Ishikawa (cell line): ENCODE measurements around the gene ADCY1.

Experiments
- CEBPB ChIP-seq: IDR thresholded peaks from 2 replicates; pipeline ENCODE4 v1.6.1; 2012
- CREB1 ChIP-seq: IDR thresholded peaks from 2 replicates; pipeline ENCODE4 v1.6.1; 2012; ENCODE audit warnings: low read depth
- EGR1 ChIP-seq: IDR thresholded peaks from 2 replicates; pipeline ENCODE4 v1.6.1; 2012
- EP300 ChIP-seq: IDR thresholded peaks from 2 replicates; pipeline ENCODE4 v1.6.1; 2012; ENCODE audit warnings: borderline replicate concordance
- FOXM1 ChIP-seq: IDR thresholded peaks from 2 replicates; pipeline ENCODE4 v1.6.1; 2012; ENCODE audit warnings: low read depth, borderline replicate concordance
- NFIC ChIP-seq: IDR thresholded peaks from 2 replicates; pipeline ENCODE4 v1.6.1; 2012
- RAD21 ChIP-seq: IDR thresholded peaks from 2 replicates; pipeline ENCODE4 v1.6.1; 2012; ENCODE audit warnings: low read depth
- TAF1 ChIP-seq: IDR thresholded peaks from 2 replicates; pipeline ENCODE4 v1.6.1; 2012; ENCODE audit warnings: low read depth, mild to moderate bottlenecking
- TCF12 ChIP-seq: IDR thresholded peaks from 2 replicates; pipeline ENCODE4 v1.6.1; 2012; ENCODE audit warnings: low read depth
- TEAD4 ChIP-seq: IDR thresholded peaks from 2 replicates; pipeline ENCODE4 v1.6.1; 2012
- YY1 ChIP-seq: IDR thresholded peaks from 2 replicates; pipeline ENCODE4 v1.6.1; 2012; ENCODE audit warnings: low read depth
- ZBTB7A ChIP-seq: IDR thresholded peaks from 2 replicates; pipeline ENCODE4 v1.6.1; 2012; ENCODE audit warnings: low read depth
- TF ChIP-seq, protein P1 (sequence below): IDR thresholded peaks from 2 replicates; pipeline ENCODE4 v1.6.1; 2012
- TF ChIP-seq, protein P2 (sequence below): IDR thresholded peaks from 2 replicates; pipeline ENCODE4 v1.6.1; 2012
- TF ChIP-seq, protein P3 (sequence below): IDR thresholded peaks from 2 replicates; pipeline ENCODE4 v1.6.1; 2012; ENCODE audit warnings: low read depth, mild to moderate bottlenecking

The ADCY1 gene

DNA sequence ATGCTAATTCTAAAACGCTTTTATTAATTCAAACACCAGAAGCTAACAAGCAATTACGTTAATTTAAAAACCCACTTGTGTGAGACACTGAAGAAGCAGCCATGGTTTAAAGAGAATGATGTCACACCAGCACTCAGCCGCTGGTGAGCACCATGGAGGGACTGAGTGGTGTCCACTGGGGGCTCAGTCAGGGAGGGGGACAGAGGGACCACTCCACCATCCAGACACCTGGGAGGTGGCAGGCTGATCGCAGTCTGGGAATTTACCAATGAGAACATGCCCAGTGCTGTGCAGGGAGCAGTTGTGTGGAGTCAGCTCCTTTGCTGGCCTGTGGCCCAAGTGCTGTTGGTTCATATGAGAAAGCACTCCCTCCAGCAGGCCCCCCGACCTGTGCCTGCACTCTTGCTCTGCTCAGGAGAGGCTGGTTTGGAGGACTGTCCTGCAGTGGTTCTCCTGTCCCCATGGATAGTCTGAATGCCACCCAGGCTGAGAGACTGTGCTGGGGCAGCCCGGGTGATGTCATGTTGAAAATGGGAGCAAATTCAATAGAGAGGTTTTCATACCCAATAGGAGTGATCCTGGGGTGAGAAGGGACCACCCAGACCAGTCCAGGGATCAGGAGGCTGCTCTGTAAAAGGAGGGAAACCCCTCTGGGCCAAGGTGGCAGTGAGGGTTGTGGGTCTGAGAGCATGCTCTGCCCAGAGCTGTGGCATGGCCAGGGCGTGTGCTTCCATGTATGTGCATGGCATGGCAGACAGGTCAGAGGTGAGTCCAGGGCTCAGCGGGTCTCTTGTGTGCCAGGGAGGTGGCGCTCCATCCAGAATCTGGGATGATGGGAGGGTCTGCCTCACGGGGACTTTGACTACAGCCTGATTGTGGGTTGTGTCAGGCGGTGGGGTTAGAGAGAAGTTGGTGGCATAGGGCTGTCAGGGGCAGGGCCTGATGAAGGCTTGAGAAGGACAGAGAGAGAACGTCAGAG lies 12.7 kb downstream of the ADCY1 start:
- no peak for TF ChIP-seq TEAD4
- no peak for TF ChIP-seq TCF12
- TF ChIP-seq CREB1 = no peak
- TF ChIP-seq, protein P1, sequence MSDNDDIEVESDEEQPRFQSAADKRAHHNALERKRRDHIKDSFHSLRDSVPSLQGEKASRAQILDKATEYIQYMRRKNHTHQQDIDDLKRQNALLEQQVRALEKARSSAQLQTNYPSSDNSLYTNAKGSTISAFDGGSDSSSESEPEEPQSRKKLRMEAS = no peak
- TF ChIP-seq TAF1 = no peak
- no peak for TF ChIP-seq NFIC
- TF ChIP-seq EGR1 = no peak
- TF ChIP-seq EP300 = no peak
- TF ChIP-seq FOXM1 = no peak
- no peak for TF ChIP-seq RAD21
- TF ChIP-seq, protein P2, sequence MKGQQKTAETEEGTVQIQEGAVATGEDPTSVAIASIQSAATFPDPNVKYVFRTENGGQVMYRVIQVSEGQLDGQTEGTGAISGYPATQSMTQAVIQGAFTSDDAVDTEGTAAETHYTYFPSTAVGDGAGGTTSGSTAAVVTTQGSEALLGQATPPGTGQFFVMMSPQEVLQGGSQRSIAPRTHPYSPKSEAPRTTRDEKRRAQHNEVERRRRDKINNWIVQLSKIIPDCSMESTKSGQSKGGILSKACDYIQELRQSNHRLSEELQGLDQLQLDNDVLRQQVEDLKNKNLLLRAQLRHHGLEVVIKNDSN = no peak
- TF ChIP-seq CEBPB = no peak
- TF ChIP-seq, protein P3, sequence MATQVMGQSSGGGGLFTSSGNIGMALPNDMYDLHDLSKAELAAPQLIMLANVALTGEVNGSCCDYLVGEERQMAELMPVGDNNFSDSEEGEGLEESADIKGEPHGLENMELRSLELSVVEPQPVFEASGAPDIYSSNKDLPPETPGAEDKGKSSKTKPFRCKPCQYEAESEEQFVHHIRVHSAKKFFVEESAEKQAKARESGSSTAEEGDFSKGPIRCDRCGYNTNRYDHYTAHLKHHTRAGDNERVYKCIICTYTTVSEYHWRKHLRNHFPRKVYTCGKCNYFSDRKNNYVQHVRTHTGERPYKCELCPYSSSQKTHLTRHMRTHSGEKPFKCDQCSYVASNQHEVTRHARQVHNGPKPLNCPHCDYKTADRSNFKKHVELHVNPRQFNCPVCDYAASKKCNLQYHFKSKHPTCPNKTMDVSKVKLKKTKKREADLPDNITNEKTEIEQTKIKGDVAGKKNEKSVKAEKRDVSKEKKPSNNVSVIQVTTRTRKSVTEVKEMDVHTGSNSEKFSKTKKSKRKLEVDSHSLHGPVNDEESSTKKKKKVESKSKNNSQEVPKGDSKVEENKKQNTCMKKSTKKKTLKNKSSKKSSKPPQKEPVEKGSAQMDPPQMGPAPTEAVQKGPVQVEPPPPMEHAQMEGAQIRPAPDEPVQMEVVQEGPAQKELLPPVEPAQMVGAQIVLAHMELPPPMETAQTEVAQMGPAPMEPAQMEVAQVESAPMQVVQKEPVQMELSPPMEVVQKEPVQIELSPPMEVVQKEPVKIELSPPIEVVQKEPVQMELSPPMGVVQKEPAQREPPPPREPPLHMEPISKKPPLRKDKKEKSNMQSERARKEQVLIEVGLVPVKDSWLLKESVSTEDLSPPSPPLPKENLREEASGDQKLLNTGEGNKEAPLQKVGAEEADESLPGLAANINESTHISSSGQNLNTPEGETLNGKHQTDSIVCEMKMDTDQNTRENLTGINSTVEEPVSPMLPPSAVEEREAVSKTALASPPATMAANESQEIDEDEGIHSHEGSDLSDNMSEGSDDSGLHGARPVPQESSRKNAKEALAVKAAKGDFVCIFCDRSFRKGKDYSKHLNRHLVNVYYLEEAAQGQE = no peak
- TF ChIP-seq ZBTB7A = no peak
- TF ChIP-seq YY1 = no peak

DNA sequence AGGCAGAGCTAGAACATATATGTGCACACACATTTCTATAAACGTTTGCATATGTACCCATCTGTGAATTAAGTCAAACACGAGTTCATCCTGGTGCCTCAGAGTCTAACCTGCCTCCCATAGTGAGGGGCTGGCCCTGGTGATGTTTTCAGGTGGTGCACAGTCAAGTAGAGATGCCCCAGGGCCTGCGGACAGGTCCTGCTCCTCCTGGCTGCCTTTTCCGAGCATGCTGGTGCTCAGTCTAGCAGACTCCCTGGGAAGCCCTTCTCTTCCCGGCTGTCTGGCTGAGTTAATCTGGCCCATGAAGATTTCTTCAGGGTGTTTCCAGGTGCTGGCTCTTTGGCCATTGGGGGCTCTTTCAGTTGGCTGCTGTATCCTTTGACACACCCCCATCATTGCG lies 14.3 kb downstream of the ADCY1 start:
- TF ChIP-seq FOXM1 (no peak), CEBPB (no peak), YY1 (no peak), RAD21 (no peak), EP300 (no peak), TAF1 (no peak), ZBTB7A (no peak), CREB1 (no peak)
- TF ChIP-seq, protein P2 = no peak

DNA sequence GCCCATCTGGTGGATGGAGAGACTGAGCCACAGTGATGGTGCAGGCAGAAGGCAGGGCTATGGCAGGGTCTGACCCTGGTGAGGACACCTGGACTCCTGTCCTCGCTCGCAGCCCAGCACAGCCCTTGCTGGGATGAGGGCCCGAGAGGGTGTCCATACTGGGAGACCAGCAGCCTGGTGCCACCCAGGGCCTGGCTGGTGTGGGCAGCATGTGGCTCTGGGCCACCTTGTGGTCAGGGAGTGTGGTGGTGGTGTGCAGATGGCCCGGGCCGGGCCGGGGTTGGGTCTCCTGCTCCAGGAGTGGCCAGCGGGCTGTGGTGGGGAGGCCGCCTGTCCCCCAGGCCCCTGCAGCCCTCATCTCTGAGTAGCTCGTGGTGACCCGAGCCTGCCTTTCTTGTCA lies 14.9 kb downstream of the ADCY1 start:
- TF ChIP-seq EP300 (no peak), NFIC (no peak), CREB1 (no peak), EGR1 (no peak), CEBPB (no peak), FOXM1 (no peak), RAD21 (no peak), TCF12 (no peak), YY1 (no peak), ZBTB7A (no peak), TAF1 (no peak), TEAD4 (no peak)
- TF ChIP-seq, protein P3 = no peak
- TF ChIP-seq, protein P2 = no peak
- TF ChIP-seq, protein P1 = no peak

DNA sequence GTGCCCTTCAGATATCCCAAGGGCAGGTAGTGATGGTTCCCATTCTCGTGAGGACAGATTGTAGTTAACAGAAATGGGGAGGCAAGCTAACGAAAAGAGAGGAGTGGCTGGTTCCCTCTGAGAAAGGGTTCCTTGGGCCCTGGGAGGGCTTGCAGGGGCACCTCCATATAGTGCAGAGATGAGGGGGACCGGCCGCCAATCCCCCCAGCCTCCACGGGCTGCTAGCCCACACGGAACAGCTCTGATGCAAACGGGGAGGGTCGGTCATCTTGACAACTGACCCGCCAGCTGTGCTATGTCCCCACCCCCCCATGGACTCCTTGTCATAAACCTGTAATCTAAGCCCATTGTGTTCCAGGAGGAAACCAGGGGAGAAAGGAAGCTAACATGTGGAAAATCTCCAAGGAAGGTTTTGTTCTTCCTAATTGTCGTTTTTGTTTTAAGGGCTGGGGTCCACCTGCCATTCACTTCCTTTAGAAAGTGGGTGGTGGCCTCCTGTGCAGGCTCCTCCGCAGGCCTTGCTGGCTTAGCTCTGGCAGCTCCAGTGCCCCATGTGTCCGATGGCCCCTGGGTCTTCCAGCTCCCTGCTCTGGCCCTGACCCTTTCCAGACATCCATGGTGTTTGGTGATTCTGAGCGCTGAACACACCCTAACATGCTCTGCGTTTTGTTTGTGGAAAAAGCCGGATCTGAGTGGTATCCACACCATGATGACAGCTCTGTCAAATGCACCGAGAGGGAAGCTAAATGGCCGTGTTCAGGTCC lies 15.9 kb downstream of the ADCY1 start:
- no peak for TF ChIP-seq TCF12
- TF ChIP-seq YY1 = no peak
- TF ChIP-seq ZBTB7A = no peak
- no peak for TF ChIP-seq NFIC
- TF ChIP-seq RAD21 = no peak

DNA sequence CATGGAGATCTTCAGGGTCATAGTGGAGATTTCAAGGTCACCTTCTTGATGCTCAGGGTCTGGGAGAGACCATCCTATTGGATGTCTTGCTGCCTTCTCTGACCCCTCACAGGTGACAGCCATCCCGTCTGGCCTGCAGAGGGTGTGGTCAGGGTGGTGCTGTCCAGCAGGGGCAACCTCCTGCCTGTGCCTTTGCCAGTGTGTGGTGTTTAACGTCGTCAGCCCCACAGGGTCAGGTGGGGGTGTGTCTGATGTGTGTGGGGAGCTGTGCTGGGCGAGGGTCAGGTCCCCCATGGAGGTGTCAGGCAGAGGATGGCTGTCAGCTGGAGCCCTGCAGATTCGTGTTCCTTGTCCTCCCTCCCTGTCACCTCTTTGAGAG lies 16.5 kb downstream of the ADCY1 start:
- TF ChIP-seq, protein P3 = peak; percentile 63; the same call in 1 of the 2 replicates
- no peak for TF ChIP-seq TCF12
